ENCODE measurements around the gene MYRFL.
"Not testable (repeated sequence)": the region's sequence is repeated elsewhere in the genome, so short reads cannot be mapped to it uniquely, and the experiment has no call there.

The MYRFL gene

GRCh38 chr12:69824966-69825560 lies at the start of gene MYRFL:
TSS of gene MYRFL (plus strand) at chr12:69825227. CDS start at chr12:69825518, 291 bp downstream.
- DNase-seq (ENCODE audit: extremely low spot score, insufficient read length, low read depth) (no peak), FAIRE-seq (no peak)

GRCh38 chr12:69779928-69780327 lies 45.1 kb upstream of the MYRFL start:
- FAIRE-seq (no peak), DNase-seq (ENCODE audit: extremely low spot score, insufficient read length, low read depth) (no peak)

- no peak for FAIRE-seq
- DNase-seq (ENCODE audit: extremely low spot score, insufficient read length, low read depth): no peak
Measured at GRCh38 chr12:69783365-69783764, 41.7 kb upstream of the MYRFL start.

- no peak for DNase-seq (ENCODE audit: extremely low spot score, insufficient read length, low read depth)
- FAIRE-seq: no peak
Measured at GRCh38 chr12:69789351-69789750, 35.7 kb upstream of the MYRFL start.

- FAIRE-seq (no peak), DNase-seq (ENCODE audit: extremely low spot score, insufficient read length, low read depth) (no peak)
Measured at GRCh38 chr12:69792533-69792932, 32.5 kb upstream of the MYRFL start.

- not testable (repeated sequence) for FAIRE-seq
Measured at GRCh38 chr12:69807101-69807897, 17.7 kb upstream of the MYRFL start.

GRCh38 chr12:69810870-69811498 lies 14.0 kb upstream of the MYRFL start:
- no peak for DNase-seq (ENCODE audit: extremely low spot score, insufficient read length, low read depth)

More at GRCh38 chr12:69807101-69807897, 17.7 kb upstream of the MYRFL start:
- DNase-seq (ENCODE audit: extremely low spot score, insufficient read length, low read depth): not testable (repeated sequence)

GRCh38 chr12:69816082-69816481 lies 8.9 kb upstream of the MYRFL start:
- DNase-seq (ENCODE audit: extremely low spot score, insufficient read length, low read depth) (no peak), FAIRE-seq (peak; percentile 15)

More at GRCh38 chr12:69810870-69811498, 14.0 kb upstream of the MYRFL start:
- FAIRE-seq: no peak

GRCh38 chr12:69821032-69821455 lies 4.0 kb upstream of the MYRFL start:
- DNase-seq (ENCODE audit: extremely low spot score, insufficient read length, low read depth): no peak
- no peak for FAIRE-seq

- DNase-seq (ENCODE audit: extremely low spot score, insufficient read length, low read depth): no peak
Measured at GRCh38 chr12:69821456-69822159, 3.4 kb upstream of the MYRFL start.

GRCh38 chr12:69822201-69822860 lies 2.7 kb upstream of the MYRFL start:
- FAIRE-seq: no peak

More at GRCh38 chr12:69821456-69822159, 3.4 kb upstream of the MYRFL start:
- no peak for FAIRE-seq

GRCh38 chr12:69824028-69824427 lies 999 bp upstream of the MYRFL start:
- DNase-seq (ENCODE audit: extremely low spot score, insufficient read length, low read depth) (no peak), FAIRE-seq (no peak)

More at GRCh38 chr12:69822201-69822860, 2.7 kb upstream of the MYRFL start:
- DNase-seq (ENCODE audit: extremely low spot score, insufficient read length, low read depth): no peak

- FAIRE-seq (no peak), DNase-seq (ENCODE audit: extremely low spot score, insufficient read length, low read depth) (no peak)
Measured at GRCh38 chr12:69828897-69829296, 3.9 kb downstream of the MYRFL start.

GRCh38 chr12:69833696-69834095 lies 8.7 kb downstream of the MYRFL start:
- no peak for FAIRE-seq
- no peak for DNase-seq (ENCODE audit: extremely low spot score, insufficient read length, low read depth)

- FAIRE-seq: no peak
- DNase-seq (ENCODE audit: extremely low spot score, insufficient read length, low read depth): no peak
Measured at GRCh38 chr12:69834147-69834546, 9.1 kb downstream of the MYRFL start.

- no peak for FAIRE-seq
- DNase-seq (ENCODE audit: extremely low spot score, insufficient read length, low read depth): no peak
Measured at GRCh38 chr12:69834576-69834975, 9.5 kb downstream of the MYRFL start.

GRCh38 chr12:69835081-69835480 lies 10.1 kb downstream of the MYRFL start:
- DNase-seq (ENCODE audit: extremely low spot score, insufficient read length, low read depth) (no peak), FAIRE-seq (no peak)

- FAIRE-seq: no peak
- no peak for DNase-seq (ENCODE audit: extremely low spot score, insufficient read length, low read depth)
Measured at GRCh38 chr12:69836015-69836414, 11.0 kb downstream of the MYRFL start.

- DNase-seq (ENCODE audit: extremely low spot score, insufficient read length, low read depth): no peak
- no peak for FAIRE-seq
Measured at GRCh38 chr12:69837191-69837590, 12.2 kb downstream of the MYRFL start.

Measured in GM18507 (cell line).